CD4-positive, CD25-positive, alpha-beta regulatory T cell (primary cell): ENCODE results near the gene DLG2. TPM values are rescaled to one million over a fixed set of nuclear protein-coding genes. Genes with fewer than 3 reads are reported as not detected.

Experiments
- ATAC-seq, 2 donors: fragments of 150-1000 bp; cut with Tn5 transposase; one replicate each; pipeline ENCODE4 v1.10.0; 2021; ENCODE audit warnings: low read depth in 2 of 2, moderate number of reproducible peaks in 2 of 2, moderate library complexity in 1 of 2
- DNase-seq, 3 donors: peaks; one replicate each; pipeline versions ENCODE4 v3.0.0 to v3.0.0-alpha.2; 2012 to 2022; ENCODE audit warnings: mixed read lengths in 1 of 3
- H3K27ac ChIP-seq: one replicate; pipeline ENCODE4 v1.7.0; 2013; ENCODE audit warnings: mild to moderate bottlenecking, low read length; ENCODE audit not compliant: insufficient read depth, poor library complexity, severe bottlenecking
- H3K27me3 ChIP-seq: one replicate; pipeline ENCODE4 v1.7.0; 2013; ENCODE audit warnings: low read length; ENCODE audit not compliant: control insufficient read depth, insufficient read depth
- H3K36me3 ChIP-seq: one replicate; pipeline ENCODE4 v1.7.0; 2013; ENCODE audit warnings: mild to moderate bottlenecking, low read length, moderate library complexity; ENCODE audit not compliant: control insufficient read depth, insufficient read depth
- H3K4me1 ChIP-seq: 2 replicates; pipeline ENCODE4 v1.7.0; 2013; ENCODE audit warnings: mild to moderate bottlenecking, low read length; ENCODE audit not compliant: insufficient read depth, control insufficient read depth, poor library complexity, severe bottlenecking
- H3K4me3 ChIP-seq: one replicate; pipeline ENCODE4 v1.7.0; 2013; ENCODE audit warnings: low read depth, mild to moderate bottlenecking, low read length, moderate library complexity
- H3K9me3 ChIP-seq, 2 experiments: 1 replicate in 1 of 2; 2 replicates in 1 of 2; pipeline ENCODE4 v1.7.0; 2013; ENCODE audit warnings: low read length in 2 of 2, mild to moderate bottlenecking in 1 of 2, moderate library complexity in 1 of 2; ENCODE audit not compliant: control insufficient read depth in 2 of 2
- H3K27ac Mint-ChIP-seq, 3 donors: one replicate each; pipeline ENCODE4 v1.8.0; 2020 to 2022; ENCODE audit warnings: mild to moderate bottlenecking in 3 of 3, mixed read lengths in 3 of 3, moderate library complexity in 2 of 3
- H3K27me3 Mint-ChIP-seq: one replicate; pipeline ENCODE4 v1.8.0; 2022; ENCODE audit warnings: mild to moderate bottlenecking, mixed read lengths
- H3K36me3 Mint-ChIP-seq: one replicate; pipeline ENCODE4 v1.8.0; 2020; ENCODE audit warnings: mixed read lengths
- H3K4me1 Mint-ChIP-seq, 4 donors: one replicate each; pipeline ENCODE4 v1.8.0; 2020 to 2022; ENCODE audit warnings: mixed read lengths in 4 of 4, mild to moderate bottlenecking in 1 of 4
- H3K4me3 Mint-ChIP-seq, 4 donors: one replicate each; pipeline ENCODE4 v1.8.0; 2020 to 2022; ENCODE audit warnings: mild to moderate bottlenecking in 4 of 4, mixed read lengths in 4 of 4, moderate library complexity in 3 of 4
- H3K9me3 Mint-ChIP-seq, 7 donors: one replicate each; pipeline ENCODE4 v1.8.0; 2020 to 2022; ENCODE audit warnings: mixed read lengths in 7 of 7, mild to moderate bottlenecking in 3 of 7, moderate library complexity in 2 of 7
- polyA plus RNA-seq, 4 donors: library from polyadenylated mRNA; unstranded; fragments of 300-500 nt; fragmentation: Illumina TruSeq; gene quantifications; one replicate each; pipeline ENCODE4 v1.2.3, GENCODE V29; 2021
- total RNA-seq: library from RNA; stranded (reverse); gene quantifications from one replicate; pipeline ENCODE4 v1.2.3, GENCODE V29; 2022

DLG2 gene
- total and polyA plus RNA-seq, 5 donors from 2014 or later: 0.26 to 2.0 (median 0.94) TPM

GRCh38 chr11:84947970-84948580, 679.1 kb downstream of the DLG2 start:
- Histone ChIP-seq H3K4me1 (no peaks in the 10 kb centered on the region), H3K27ac (no peak overlapping the region), H3K27me3 (no peaks in the 10 kb centered on the region), H3K9me3 (peaks cover 8 to 18% of the 10 kb centered on the region in 2 experiments), H3K4me3 (no peak overlapping the region), H3K36me3 (no peaks in the 10 kb centered on the region)
- ATAC-seq: no peak
- H3K27me3 Mint-ChIP-seq: no peaks in the 10 kb centered on the region
- peaks cover 4 to 30% (median 7%) of the 10 kb centered on the region in 7 donors for H3K9me3 Mint-ChIP-seq
- H3K4me1 Mint-ChIP-seq: no peaks in the 10 kb centered on the region
- H3K4me3 Mint-ChIP-seq: no peak overlapping the region
- no peak overlapping the region for H3K27ac Mint-ChIP-seq
- no peaks in the 10 kb centered on the region for H3K36me3 Mint-ChIP-seq
- DNase-seq: no peak

- no peaks in the 10 kb centered on the region for H3K36me3 Mint-ChIP-seq
These were observed 680.1 kb downstream of the DLG2 start for GRCh38 chr11:84947070-84947469.

GRCh38 chr11:84930863-84931262, 696.3 kb downstream of the DLG2 start:
- Histone ChIP-seq H3K4me1 (no peaks in the 10 kb centered on the region), H3K9me3 (peaks cover 0 to 8% of the 10 kb centered on the region in 2 experiments), H3K27ac (no peak overlapping the region), H3K27me3 (no peaks in the 10 kb centered on the region), H3K36me3 (no peaks in the 10 kb centered on the region), H3K4me3 (no peak overlapping the region)
- H3K4me3 Mint-ChIP-seq: no peak overlapping the region
- DNase-seq: no peak
- H3K4me1 Mint-ChIP-seq: no peaks in the 10 kb centered on the region
- no peaks in the 10 kb centered on the region for H3K36me3 Mint-ChIP-seq
- H3K27me3 Mint-ChIP-seq: no peaks in the 10 kb centered on the region
- no peak for ATAC-seq
- no peak overlapping the region for H3K27ac Mint-ChIP-seq
- peaks cover 0 to 47% (median 12%) of the 10 kb centered on the region in 7 donors for H3K9me3 Mint-ChIP-seq

More at GRCh38 chr11:84947070-84947469, 680.1 kb downstream of the DLG2 start:
- no peak for ATAC-seq
- H3K9me3 Mint-ChIP-seq: peaks cover 0 to 30% (median 6%) of the 10 kb centered on the region in 7 donors
- Histone ChIP-seq H3K36me3 (no peaks in the 10 kb centered on the region), H3K27ac (no peak overlapping the region), H3K27me3 (no peaks in the 10 kb centered on the region), H3K4me1 (no peaks in the 10 kb centered on the region), H3K9me3 (peaks cover 8 to 18% of the 10 kb centered on the region in 2 experiments), H3K4me3 (no peak overlapping the region)
- H3K27me3 Mint-ChIP-seq: no peaks in the 10 kb centered on the region
- H3K4me1 Mint-ChIP-seq: no peaks in the 10 kb centered on the region
- no peak overlapping the region for H3K4me3 Mint-ChIP-seq
- no peak overlapping the region for H3K27ac Mint-ChIP-seq
- no peak for DNase-seq

DNA sequence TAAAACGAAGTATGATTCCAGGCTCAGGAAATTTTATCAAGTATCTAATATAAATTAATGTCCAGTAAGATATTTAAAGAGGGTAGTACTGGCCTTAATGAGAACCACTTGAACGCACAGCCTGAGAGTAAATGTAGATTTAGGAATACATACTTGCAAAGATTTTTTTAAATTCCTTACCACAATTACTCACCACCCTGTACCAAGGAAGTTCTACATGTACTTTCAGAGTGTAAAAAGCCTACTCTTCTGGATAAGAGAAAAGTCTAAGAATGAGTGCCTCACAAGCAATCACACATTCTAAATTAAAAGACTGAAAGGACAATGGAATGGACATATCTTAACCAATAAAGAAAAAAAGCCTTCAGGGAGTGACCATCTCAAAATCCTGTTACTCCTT, 697.4 kb downstream of the DLG2 start:
- Mint-ChIP-seq H3K27ac (no peak overlapping the region), H3K36me3 (no peaks in the 10 kb centered on the region), H3K9me3 (peaks cover 0 to 40% (median 13%) of the 10 kb centered on the region in 7 donors), H3K4me3 (no peak overlapping the region), H3K27me3 (no peaks in the 10 kb centered on the region), H3K4me1 (no peaks in the 10 kb centered on the region)
- Histone ChIP-seq H3K27ac (no peak overlapping the region), H3K4me1 (no peaks in the 10 kb centered on the region), H3K9me3 (peaks cover 0 to under 1% of the 10 kb centered on the region in 2 experiments), H3K27me3 (no peaks in the 10 kb centered on the region), H3K36me3 (no peaks in the 10 kb centered on the region), H3K4me3 (no peak overlapping the region)
- DNase-seq (no peak), ATAC-seq (no peak)

GRCh38 chr11:84924154-84924692, 702.9 kb downstream of the DLG2 start:
- H3K9me3 ChIP-seq: no peaks in the 10 kb centered on the region
- no peaks in the 10 kb centered on the region for H3K4me1 ChIP-seq
- DNase-seq (no peak), ATAC-seq (no peak)
- H3K27me3 ChIP-seq: no peaks in the 10 kb centered on the region
- no peaks in the 10 kb centered on the region for H3K36me3 Mint-ChIP-seq
- H3K4me3 Mint-ChIP-seq: no peak overlapping the region
- H3K27me3 Mint-ChIP-seq: no peaks in the 10 kb centered on the region
- no peak overlapping the region for H3K27ac ChIP-seq
- no peaks in the 10 kb centered on the region for H3K36me3 ChIP-seq
- H3K9me3 Mint-ChIP-seq: peaks cover 0 to 15% (median 7%) of the 10 kb centered on the region in 7 donors
- no peak overlapping the region for H3K4me3 ChIP-seq
- H3K27ac Mint-ChIP-seq: peak overlapping the region in 1 of 3 donors; percentile 52
- no peaks in the 10 kb centered on the region for H3K4me1 Mint-ChIP-seq

DNA sequence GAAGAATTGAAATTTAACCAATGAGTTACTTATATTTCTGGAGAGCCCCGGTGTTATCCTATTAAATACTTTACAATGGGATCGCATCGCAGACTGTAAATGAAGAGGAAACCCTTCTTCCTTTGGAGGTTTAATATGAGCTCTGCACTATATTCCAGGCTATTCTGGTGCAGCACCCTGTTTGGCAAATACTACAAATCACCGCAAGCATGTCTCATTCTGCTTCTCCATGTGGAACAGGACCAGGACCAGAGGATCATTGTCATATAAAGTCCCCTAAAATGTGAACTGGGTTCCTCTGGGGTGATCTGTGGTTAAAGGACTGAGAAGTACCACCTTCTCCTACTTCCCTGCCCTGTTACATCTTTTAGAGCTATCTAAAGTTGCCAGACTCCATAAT, 703.7 kb downstream of the DLG2 start:
- no peaks in the 10 kb centered on the region for H3K27me3 ChIP-seq
- no peak overlapping the region for H3K4me3 ChIP-seq
- no peaks in the 10 kb centered on the region for H3K9me3 ChIP-seq
- H3K36me3 Mint-ChIP-seq: no peaks in the 10 kb centered on the region
- H3K4me1 ChIP-seq: no peaks in the 10 kb centered on the region
- H3K4me1 Mint-ChIP-seq: no peaks in the 10 kb centered on the region
- no peaks in the 10 kb centered on the region for H3K27me3 Mint-ChIP-seq
- ATAC-seq (no peak), DNase-seq (no peak)
- H3K27ac Mint-ChIP-seq: no peak overlapping the region
- no peak overlapping the region for H3K4me3 Mint-ChIP-seq
- no peak overlapping the region for H3K27ac ChIP-seq
- H3K36me3 ChIP-seq: no peaks in the 10 kb centered on the region
- peaks cover 0 to 18% (median 7%) of the 10 kb centered on the region in 7 donors for H3K9me3 Mint-ChIP-seq

GRCh38 chr11:84922836-84923235, 704.3 kb downstream of the DLG2 start:
- ATAC-seq (no peak), DNase-seq (no peak)
- Mint-ChIP-seq H3K27ac (no peak overlapping the region), H3K36me3 (no peaks in the 10 kb centered on the region), H3K4me3 (no peak overlapping the region), H3K9me3 (peaks cover 2 to 24% (median 7%) of the 10 kb centered on the region in 7 donors), H3K27me3 (no peaks in the 10 kb centered on the region), H3K4me1 (no peaks in the 10 kb centered on the region)
- Histone ChIP-seq H3K4me3 (no peak overlapping the region), H3K27ac (no peak overlapping the region), H3K36me3 (no peaks in the 10 kb centered on the region), H3K27me3 (no peaks in the 10 kb centered on the region), H3K9me3 (no peaks in the 10 kb centered on the region), H3K4me1 (no peaks in the 10 kb centered on the region)

DNA sequence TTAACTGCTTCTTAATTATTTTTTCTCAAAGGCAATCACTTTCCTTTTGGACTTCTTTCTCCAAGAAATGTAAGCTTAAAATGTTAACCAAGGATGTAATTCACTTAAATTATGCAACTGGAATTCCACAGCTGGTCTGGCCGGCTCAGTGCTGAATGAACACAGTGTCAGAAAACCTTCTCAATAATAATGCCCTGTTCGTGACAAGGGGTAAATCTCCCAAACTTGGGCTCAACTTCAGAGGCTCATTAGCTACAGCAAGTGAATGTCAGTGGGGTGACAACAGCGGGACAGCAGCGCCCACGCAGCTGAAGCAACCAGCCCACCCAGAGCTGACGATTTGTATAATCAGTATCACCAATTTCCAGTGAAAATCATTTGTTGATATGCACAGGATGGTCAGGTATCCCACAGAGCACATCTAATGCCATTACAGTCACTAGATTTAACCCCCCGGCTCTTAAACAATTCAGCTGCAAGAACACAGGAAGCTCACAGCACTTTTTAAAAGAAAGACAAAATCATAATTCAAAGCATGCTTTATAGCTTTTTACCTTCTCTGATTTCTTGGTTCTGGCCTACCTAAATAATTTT, 704.8 kb downstream of the DLG2 start:
- Mint-ChIP-seq H3K27me3 (no peaks in the 10 kb centered on the region), H3K27ac (no peak overlapping the region), H3K36me3 (no peaks in the 10 kb centered on the region), H3K4me1 (no peaks in the 10 kb centered on the region), H3K9me3 (peaks cover 2 to 26% (median 7%) of the 10 kb centered on the region in 7 donors), H3K4me3 (no peak overlapping the region)
- no peak for DNase-seq
- Histone ChIP-seq H3K36me3 (no peaks in the 10 kb centered on the region), H3K9me3 (no peaks in the 10 kb centered on the region), H3K27ac (no peak overlapping the region), H3K27me3 (no peaks in the 10 kb centered on the region), H3K4me3 (no peak overlapping the region), H3K4me1 (no peaks in the 10 kb centered on the region)
- ATAC-seq: no peak
